NT2/D1 (cell line): Measurements from ENCODE around the gene SOX4.
A peak's percentile ranks its signal among the peaks of the same experiment; 100 is the strongest.
"Not testable (repeated sequence)": the region's sequence is repeated elsewhere in the genome, so short reads cannot be mapped to it uniquely, and the experiment has no call there.

Experiments
- DNase-seq: peaks from one replicate; pipeline ENCODE4 v3.0.0-alpha.2; 2011; ENCODE audit warnings: low read depth, low spot score
- H3K27me3 ChIP-seq: 2 replicates; pipeline ENCODE4 v1.6.0; 2011; ENCODE audit warnings: mild to moderate bottlenecking; ENCODE audit not compliant: insufficient read length, insufficient read depth
- H3K36me3 ChIP-seq: 2 replicates; pipeline ENCODE4 v1.6.1; 2011; ENCODE audit warnings: mild to moderate bottlenecking, low read length, mixed read lengths; ENCODE audit not compliant: insufficient read depth, insufficient read length
- H3K4me1 ChIP-seq: 2 replicates; pipeline ENCODE4 v1.5.1; 2011; ENCODE audit not compliant: insufficient read depth, insufficient read length
- H3K4me3 ChIP-seq: 2 replicates; pipeline ENCODE4 v1.5.1; 2011; ENCODE audit warnings: low read depth; ENCODE audit not compliant: insufficient read length
- H3K9ac ChIP-seq: 2 replicates; pipeline ENCODE4 v1.6.0; 2011; ENCODE audit warnings: low read depth; ENCODE audit not compliant: insufficient read length
- H3K9me3 ChIP-seq: 2 replicates; pipeline ENCODE4 v1.5.1; 2011; ENCODE audit warnings: mild to moderate bottlenecking, low read length; ENCODE audit not compliant: insufficient read depth
- SUZ12 ChIP-seq: IDR thresholded peaks from 2 replicates; pipeline ENCODE4 v1.6.1; 2011; ENCODE audit not compliant: insufficient read length, insufficient read depth; ENCODE audit errors: extremely low read depth
- YY1 ChIP-seq: IDR thresholded peaks from 2 replicates; pipeline ENCODE4 v1.6.1; 2011; ENCODE audit not compliant: insufficient read length, insufficient read depth
- ZNF274 ChIP-seq: IDR thresholded peaks from 2 replicates; pipeline ENCODE4 v1.6.1; 2011; ENCODE audit warnings: mild to moderate bottlenecking, low read depth, low read length

Gene SOX4

GRCh38 chr6:21593412-21593926 lies at the start of gene SOX4:
SOX4 (plus strand) TSS chr6:21593751; CDS start chr6:21594535, 784 bp downstream.
- no peaks in the 10 kb centered on the region for H3K4me1 ChIP-seq
- H3K27me3 ChIP-seq: no peaks in the 10 kb centered on the region
- DNase-seq: peak; percentile 85
- TF ChIP-seq YY1: no peak
- TF ChIP-seq SUZ12: no peak
- no peak for TF ChIP-seq ZNF274
- H3K4me3 ChIP-seq: peak within 1 kb of the TSS; percentile 95
- H3K9ac ChIP-seq: peak within 1 kb of the TSS; percentile 98
- peaks cover 26% of the 10 kb centered on the region for H3K36me3 ChIP-seq
- no peaks in the 10 kb centered on the region for H3K9me3 ChIP-seq

GRCh38 chr6:21552286-21552685 lies 41.3 kb upstream of the SOX4 start:
- not testable (repeated sequence) for H3K36me3 ChIP-seq, H3K4me3 ChIP-seq, H3K9me3 ChIP-seq, H3K4me1 ChIP-seq, H3K9ac ChIP-seq, H3K27me3 ChIP-seq, DNase-seq

DNA sequence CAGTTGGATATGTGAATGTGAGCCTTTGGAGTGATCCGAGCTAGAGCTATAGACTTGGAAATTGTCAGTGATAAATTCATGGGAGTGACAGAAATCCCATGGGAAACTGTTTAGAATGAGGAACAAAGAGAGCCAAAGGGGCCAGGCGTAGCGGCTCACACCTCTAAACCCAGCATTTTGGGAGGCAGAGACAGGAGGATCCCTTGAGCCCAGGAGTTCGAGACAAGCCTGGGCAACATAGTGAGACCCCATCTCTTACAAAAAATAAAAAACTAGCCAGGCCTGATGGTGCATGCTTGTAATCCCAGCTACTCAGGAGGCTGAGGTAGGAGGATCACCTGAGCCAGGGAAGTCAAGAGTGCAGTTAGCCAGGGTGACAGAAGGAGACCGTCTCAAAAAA lies 39.3 kb upstream of the SOX4 start:
- H3K4me3 ChIP-seq: no peak overlapping the region
- TF ChIP-seq SUZ12: no peak
- TF ChIP-seq YY1: no peak
- TF ChIP-seq ZNF274: no peak

DNA sequence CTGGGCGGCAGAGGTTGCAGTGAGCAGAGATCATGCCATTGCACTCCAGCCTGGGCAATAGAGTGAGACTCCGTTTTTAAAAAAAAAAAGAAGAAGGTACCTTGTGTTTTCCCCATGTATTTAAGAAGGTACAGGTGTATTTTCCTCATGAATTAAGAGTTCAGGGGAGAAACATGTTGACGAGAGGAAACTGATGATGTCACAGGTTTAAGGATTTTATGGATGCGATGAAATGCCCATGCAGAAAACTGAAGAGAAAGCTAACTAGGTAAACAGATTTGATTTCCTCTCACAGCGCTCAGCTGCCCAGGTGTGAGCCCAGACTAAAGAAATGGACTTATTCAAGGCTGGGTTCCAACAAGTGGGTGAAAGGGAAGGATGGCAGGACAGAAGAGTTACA lies 38.4 kb upstream of the SOX4 start:
- Histone ChIP-seq H3K4me3 (no peak overlapping the region), H3K4me1 (no peaks in the 10 kb centered on the region), H3K27me3 (no peaks in the 10 kb centered on the region), H3K9me3 (no peaks in the 10 kb centered on the region; the same call in 1 of the 2 replicates), H3K9ac (no peak overlapping the region), H3K36me3 (no peaks in the 10 kb centered on the region)
- TF ChIP-seq YY1 (no peak), SUZ12 (no peak), ZNF274 (no peak)
- DNase-seq: no peak

More for the DNA sequence above, 39.3 kb upstream of the SOX4 start:
- Histone ChIP-seq H3K9ac (no peak overlapping the region), H3K9me3 (peaks cover 5% of the 10 kb centered on the region; the same call in 1 of the 2 replicates), H3K27me3 (no peaks in the 10 kb centered on the region), H3K4me1 (no peaks in the 10 kb centered on the region), H3K36me3 (no peaks in the 10 kb centered on the region)
- no peak for DNase-seq

GRCh38 chr6:21556511-21556910 lies 37.0 kb upstream of the SOX4 start:
- Histone ChIP-seq H3K36me3 (no peaks in the 10 kb centered on the region), H3K27me3 (no peaks in the 10 kb centered on the region), H3K9ac (no peak overlapping the region), H3K4me3 (no peak overlapping the region), H3K9me3 (no peaks in the 10 kb centered on the region; the same call in 1 of the 2 replicates), H3K4me1 (no peaks in the 10 kb centered on the region)
- no peak for TF ChIP-seq ZNF274
- TF ChIP-seq YY1: no peak
- TF ChIP-seq SUZ12: no peak
- no peak for DNase-seq

- H3K36me3 ChIP-seq: no peaks in the 10 kb centered on the region
- H3K9me3 ChIP-seq: no peaks in the 10 kb centered on the region; the same call in 1 of the 2 replicates
- no peak overlapping the region for H3K9ac ChIP-seq
- no peaks in the 10 kb centered on the region for H3K4me1 ChIP-seq
- no peak overlapping the region for H3K4me3 ChIP-seq
- DNase-seq: no peak
- TF ChIP-seq SUZ12 (no peak), ZNF274 (no peak), YY1 (no peak)
- no peaks in the 10 kb centered on the region for H3K27me3 ChIP-seq
Observed at GRCh38 chr6:21556968-21557721, 36.4 kb upstream of the SOX4 start.

DNA sequence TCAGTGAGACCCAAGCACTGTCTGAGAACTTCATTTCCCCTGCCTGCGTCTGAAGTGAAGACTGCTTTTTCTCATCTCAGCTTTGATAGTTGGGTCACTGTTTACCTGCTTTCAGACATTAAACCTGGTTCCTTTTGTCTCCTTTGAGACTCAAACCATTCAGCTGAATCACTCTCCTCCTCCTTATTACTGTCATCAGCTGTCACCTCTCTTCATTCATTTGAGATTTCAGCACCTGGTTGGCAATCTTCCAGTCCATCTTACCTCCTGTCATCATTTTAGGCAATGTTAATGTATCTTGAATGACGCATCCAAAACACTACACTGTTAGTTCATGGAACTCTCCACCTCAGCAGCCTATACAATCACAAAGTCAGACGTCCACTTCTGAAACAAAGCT lies 34.3 kb upstream of the SOX4 start:
- TF ChIP-seq SUZ12 (no peak), ZNF274 (no peak), YY1 (no peak)
- Histone ChIP-seq H3K9ac (no peak overlapping the region), H3K4me1 (no peaks in the 10 kb centered on the region), H3K27me3 (no peaks in the 10 kb centered on the region), H3K36me3 (no peaks in the 10 kb centered on the region), H3K4me3 (no peak overlapping the region), H3K9me3 (no peaks in the 10 kb centered on the region)
- no peak for DNase-seq
